ENCODE results near the gene FAM9B.

Gene FAM9B

DNA sequence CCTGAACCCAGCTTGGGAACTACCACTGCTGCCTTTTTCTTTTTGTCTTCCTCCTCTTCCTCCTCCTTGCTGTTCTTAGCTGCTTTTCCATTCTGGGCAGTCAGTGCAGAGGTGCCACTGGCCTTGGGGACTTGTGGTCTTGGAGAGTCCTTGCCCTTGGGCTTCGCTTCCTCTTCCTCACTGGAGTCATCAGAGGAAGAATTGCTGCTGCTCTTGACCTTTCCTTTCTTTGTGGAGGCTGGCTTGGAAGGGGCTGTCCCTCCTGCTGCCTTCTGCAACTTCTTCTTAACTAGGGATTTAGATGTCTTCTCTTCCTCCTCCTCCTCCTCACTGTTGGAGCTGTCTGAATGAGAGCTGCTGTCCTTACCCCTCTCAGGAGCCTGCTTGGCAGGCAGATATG lies 53.2 kb downstream of the FAM9B start:
- no peak for DNase-seq (ENCODE audit: low read depth in 2 of 2)
